IMR-90 (cell line): ENCODE data around the gene ZNF746. TPM values are rescaled to one million over a fixed set of nuclear protein-coding genes. Genes with fewer than 3 reads are reported as not detected.

Experiments used
- ATAC-seq: fragments of 200-7000 bp; cut with Tn5 transposase; 2 replicates; pipeline ENCODE4 v1.9.1; 2020; ENCODE audit warnings: low read depth, mild to moderate bottlenecking, moderate library complexity
- BruUV-seq: library from RNA; stranded (reverse); fragments of 400-500 nt; replicated peaks from 2 replicates; lab custom pipeline; 2021; lab: Mats Ljungman, UMichigan
- CTCF ChIA-PET: fragments of 300-600 bp; formaldehyde crosslinking; extraction: SDS; loops from one replicate; lab custom pipeline; 2021; ENCODE audit warnings: antibody characterized with exemption; lab: Yijun Ruan, JAX
- POLR2A ChIA-PET: fragments of 300-600 bp; sonication (Branson Sonifier 250); formaldehyde crosslinking; loops from one replicate; lab custom pipeline; 2022; ENCODE audit warnings: antibody characterized with exemption; ENCODE audit not compliant: unreplicated experiment; lab: Charles Lee
- DNase-seq: peaks from one replicate; pipeline ENCODE4 v3.0.0; 2013
- H2AFZ ChIP-seq: replicated peaks from 2 replicates; pipeline ENCODE3; 2013; ENCODE audit warnings: low read length, mild to moderate bottlenecking; ENCODE audit not compliant: poor library complexity
- H2AK5ac ChIP-seq: 2 replicates; pipeline ENCODE4 v1.6.1; 2013; ENCODE audit warnings: low read depth, low read length, inconsistent platforms
- H2AK9ac ChIP-seq: replicated peaks from 2 replicates; pipeline ENCODE3; 2013; ENCODE audit warnings: mild to moderate bottlenecking, low read depth, low read length, moderate library complexity; ENCODE audit not compliant: poor library complexity
- H2BK120ac ChIP-seq: 2 replicates; pipeline ENCODE4 v1.6.1; 2013; ENCODE audit warnings: low read depth, low read length, inconsistent platforms
- H2BK15ac ChIP-seq: 3 replicates; pipeline ENCODE4 v1.6.1; 2013; ENCODE audit warnings: low read depth, low read length, inconsistent platforms
- H2BK20ac ChIP-seq: 2 replicates; pipeline ENCODE4 v1.6.1; 2013; ENCODE audit warnings: low read depth, mild to moderate bottlenecking, inconsistent platforms, low read length, moderate library complexity
- H2BK5ac ChIP-seq: 2 replicates; pipeline ENCODE4 v1.6.1; 2013; ENCODE audit warnings: mild to moderate bottlenecking, low read depth, low read length, inconsistent platforms; ENCODE audit not compliant: poor library complexity, severe bottlenecking
- H3K14ac ChIP-seq: replicated peaks from 2 replicates; pipeline ENCODE4 v1.6.1; 2013; ENCODE audit warnings: low read depth, low read length, inconsistent platforms
- H3K18ac ChIP-seq: 2 replicates; pipeline ENCODE4 v1.6.1; 2013; ENCODE audit warnings: low read depth, low read length, control low read depth
- H3K23ac ChIP-seq: 2 replicates; pipeline ENCODE4 v1.6.1; 2013; ENCODE audit warnings: low read depth, low read length, inconsistent platforms
- H3K27ac ChIP-seq: 2 replicates; pipeline ENCODE4 v1.5.1; 2013; ENCODE audit warnings: mild to moderate bottlenecking, control low read depth, low read length; ENCODE audit not compliant: insufficient read depth
- H3K27me3 ChIP-seq: 2 replicates; pipeline ENCODE4 v1.6.1; 2013; ENCODE audit warnings: low read length; ENCODE audit not compliant: control insufficient read depth, insufficient read depth
- H3K36me3 ChIP-seq: 2 replicates; pipeline ENCODE4 v1.6.1; 2013; ENCODE audit warnings: low read length, mixed read lengths; ENCODE audit not compliant: control insufficient read depth, insufficient read depth
- H3K4ac ChIP-seq: 2 replicates; pipeline ENCODE4 v1.6.1; 2013; ENCODE audit warnings: low read depth, low read length, inconsistent platforms
- H3K4me1 ChIP-seq: 2 replicates; pipeline ENCODE4 v1.6.1; 2013; ENCODE audit warnings: low read length, mixed read lengths; ENCODE audit not compliant: control insufficient read depth, insufficient read depth
- H3K4me2 ChIP-seq: 2 replicates; pipeline ENCODE4 v1.6.1; 2013; ENCODE audit warnings: low read depth, mild to moderate bottlenecking, control low read depth, low read length, moderate library complexity
- H3K4me3 ChIP-seq: 2 replicates; pipeline ENCODE4 v1.5.1; 2013; ENCODE audit warnings: low read depth, mild to moderate bottlenecking, control low read depth, low read length, moderate library complexity; ENCODE audit not compliant: insufficient read depth
- H3K56ac ChIP-seq: 2 replicates; pipeline ENCODE4 v1.6.1; 2013; ENCODE audit warnings: low read length, inconsistent platforms; ENCODE audit not compliant: insufficient read depth; ENCODE audit errors: extremely low read depth
- H3K79me1 ChIP-seq, 2 experiments: 2 replicates each; pipeline ENCODE4 v1.6.1; 2013; ENCODE audit warnings: low read length in 2 of 2, inconsistent platforms in 1 of 2, low read depth in 1 of 2
- H3K9ac ChIP-seq: 2 replicates; pipeline ENCODE4 v1.6.1; 2013; ENCODE audit warnings: low read depth, low read length, control low read depth
- H3K9me1 ChIP-seq: 2 replicates; pipeline ENCODE4 v1.6.1; 2013; ENCODE audit warnings: low read length, inconsistent platforms; ENCODE audit not compliant: insufficient read depth
- H3K9me3 ChIP-seq: 2 replicates; pipeline ENCODE4 v1.6.1; 2013; ENCODE audit warnings: low read length; ENCODE audit not compliant: control insufficient read depth, insufficient read depth
- H4K20me1 ChIP-seq: 2 replicates; pipeline ENCODE4 v1.6.1; 2013; ENCODE audit warnings: low read length, inconsistent platforms; ENCODE audit not compliant: insufficient read depth
- H4K5ac ChIP-seq: 2 replicates; pipeline ENCODE4 v1.6.1; 2013; ENCODE audit warnings: mild to moderate bottlenecking, low read depth, low read length, control low read depth
- H4K8ac ChIP-seq, 2 experiments: 2 replicates each; pipeline ENCODE4 v1.6.1; 2013; ENCODE audit warnings: low read depth in 2 of 2, low read length in 2 of 2, control low read depth in 1 of 2, inconsistent platforms in 1 of 2
- H4K91ac ChIP-seq: 2 replicates; pipeline ENCODE4 v1.6.1; 2013; ENCODE audit warnings: low read depth, low read length, inconsistent platforms; ENCODE audit not compliant: insufficient read depth
- BHLHE40 ChIP-seq: fragments of 150-350 bp; IDR thresholded peaks from 2 replicates; pipeline ENCODE4 v1.6.1; 2016; ENCODE audit warnings: mild to moderate bottlenecking, low read depth, low read length
- CEBPB ChIP-seq: IDR thresholded peaks from 2 replicates; pipeline ENCODE4 v1.6.1; 2012; ENCODE audit warnings: low read depth, low read length, improper control_type of control experiment
- CHD1 ChIP-seq: IDR thresholded peaks from 2 replicates; pipeline ENCODE4 v1.6.1; 2012; ENCODE audit warnings: low read depth, low read length, improper control_type of control experiment
- FOS ChIP-seq: fragments of 150-350 bp; IDR thresholded peaks from 2 replicates; pipeline ENCODE4 v1.6.1; 2016; ENCODE audit warnings: low read depth, low read length
- MAFK ChIP-seq: IDR thresholded peaks from 2 replicates; pipeline ENCODE4 v1.6.1; 2012; ENCODE audit warnings: low read depth, low read length, improper control_type of control experiment
- MAZ ChIP-seq: IDR thresholded peaks from 2 replicates; pipeline ENCODE4 v1.6.1; 2012; ENCODE audit warnings: low read depth, mild to moderate bottlenecking, low read length, improper control_type of control experiment, moderate library complexity, borderline replicate concordance
- MXI1 ChIP-seq: IDR thresholded peaks from 2 replicates; pipeline ENCODE4 v1.6.1; 2012; ENCODE audit warnings: low read depth, mild to moderate bottlenecking, low read length, moderate library complexity, borderline replicate concordance
- NFE2L2 ChIP-seq: fragments of 150-350 bp; IDR thresholded peaks from 2 replicates; pipeline ENCODE4 v1.6.1; 2016; ENCODE audit warnings: low read depth, mild to moderate bottlenecking, low read length
- POLR2A ChIP-seq: IDR thresholded peaks from 2 replicates; pipeline ENCODE4 v1.6.1; 2012; ENCODE audit warnings: mild to moderate bottlenecking, low read depth, low read length
- RAD21 ChIP-seq: IDR thresholded peaks from 2 replicates; pipeline ENCODE4 v1.6.1; 2012; ENCODE audit warnings: low read length, improper control_type of control experiment
- RCOR1 ChIP-seq: IDR thresholded peaks from 2 replicates; pipeline ENCODE4 v1.6.1; 2012; ENCODE audit warnings: mild to moderate bottlenecking, low read length, improper control_type of control experiment; ENCODE audit not compliant: insufficient replicate concordance
- RFX5 ChIP-seq: IDR thresholded peaks from 2 replicates; pipeline ENCODE4 v1.8.0; 2012; ENCODE audit warnings: low read depth, mild to moderate bottlenecking, low read length, moderate library complexity
- SMC3 ChIP-seq: fragments of 150-350 bp; IDR thresholded peaks from 2 replicates; pipeline ENCODE4 v1.6.1; 2016; ENCODE audit warnings: low read depth, mild to moderate bottlenecking, antibody characterized with exemption, low read length, moderate library complexity
- WGBS, 2 experiments: methylation state at CpG; one replicate each; pipeline versions ENCODE4 v1.1.5 to v1.1.7; 2013; ENCODE audit warnings: missing lambda C conversion rate in 2 of 2; ENCODE audit not compliant: insufficient read length in 1 of 2; ENCODE audit errors: extremely low coverage in 2 of 2; 5-methylcytosine and 5-hydroxymethylcytosine counted together
- dilution Hi-C: fragments of 300-500 bp; cut with HindIII; formaldehyde crosslinking; loops from one replicate; pipeline ENCODE4 v1.14.3; 2018; ENCODE audit warnings: low sequenced_read_pairs; ENCODE audit not compliant: unreplicated experiment
- in situ Hi-C: fragments of 300-500 bp; cut with MboI; formaldehyde crosslinking; loops from 3 replicates; pipeline ENCODE4 v1.14.3; 2019; ENCODE audit warnings: low sequenced_read_pairs, inconsistent platforms, mixed read lengths
- intact Hi-C: fragments of 100-400 bp; cut with micrococcal nuclease; formaldehyde crosslinking; loops from 2 replicates; pipeline ENCODE4 v1.10.0; 2022
- polyA plus RNA-seq, 3 experiments: library from polyadenylated mRNA; depleted of rRNA; stranded (reverse); fragments of >200 nt; gene quantifications; 2 replicates each; pipeline ENCODE4 v1.2.3, GENCODE V29; 2012; ENCODE audit warnings: low replicate concordance in 1 of 3
- total RNA-seq: library from RNA; depleted of rRNA; stranded (reverse); fragments of >200 nt; gene quantifications from 2 replicates; pipeline ENCODE4 v1.2.3, GENCODE V29; 2012
- TF ChIP-seq, protein P1 (sequence below): fragments of 150-350 bp; IDR thresholded peaks from 2 replicates; pipeline ENCODE4 v1.6.1; 2016; ENCODE audit warnings: low read depth, mild to moderate bottlenecking, low read length, moderate library complexity, borderline replicate concordance
- TF ChIP-seq, protein P2 (sequence below): conservative IDR thresholded peaks from 2 replicates; pipeline ENCODE4 v1.5.1; 2012; ENCODE audit warnings: mild to moderate bottlenecking, low read depth, low read length, improper control_type of control experiment
- TF ChIP-seq, protein P3 (sequence below): fragments of 150-350 bp; IDR thresholded peaks from 2 replicates; pipeline ENCODE4 v1.6.1; 2017; ENCODE audit warnings: mild to moderate bottlenecking, antibody characterized with exemption, low read length, low read depth

ZNF746 gene
- total and polyA plus RNA-seq, 2 of the 4 experiments (the other 2 are of a cell fraction), result 6.6 to 8.4 TPM

DNA sequence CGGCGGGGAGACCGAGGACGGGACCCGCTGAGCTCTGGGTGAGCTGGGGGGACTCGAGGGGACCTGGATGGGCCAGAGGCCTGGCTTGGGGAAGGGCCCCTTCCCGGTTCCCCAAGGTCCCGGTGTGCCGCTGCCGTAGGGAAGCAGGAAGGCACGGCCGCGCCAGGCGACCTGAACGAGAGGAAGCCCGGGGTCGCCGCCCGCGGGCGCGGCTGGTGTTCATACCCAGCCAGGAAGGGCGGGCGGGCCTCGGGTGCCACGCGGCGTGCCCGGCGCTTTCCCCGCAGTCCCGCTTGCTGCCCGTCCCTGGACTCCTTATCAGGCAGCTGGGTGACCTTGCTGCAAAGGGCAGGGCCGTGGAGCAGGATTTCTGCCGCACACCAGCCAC lies 74.7 kb downstream of the ZNF746 start:
- no peak overlapping the region; the same call in 1 of the 2 replicates for H3K4me2 ChIP-seq
- no peak overlapping the region for H3K27ac ChIP-seq
- H3K18ac ChIP-seq, result no peak overlapping the region
- POLR2A ChIA-PET, result no interaction called here
- H2AFZ ChIP-seq, result peak overlapping the region; percentile 83
- H3K56ac ChIP-seq, result no peak overlapping the region
- H3K14ac ChIP-seq, result no peak overlapping the region
- dilution Hi-C loops, result no loop called here
- H2AK5ac ChIP-seq, result no peak overlapping the region
- peak overlapping the region; percentile 4 to 81; a peak in 2 of 4 replicates for H4K8ac ChIP-seq
- H3K27me3 ChIP-seq, result no peaks in the 10 kb centered on the region
- ATAC-seq (no peak), DNase-seq (no peak)
- no peak overlapping the region for H4K91ac ChIP-seq
- no peak overlapping the region for H2BK15ac ChIP-seq
- intact Hi-C loops, result loop anchor here (5.0 to 10.0 kb wide), 2 partner anchors 111 to 202 kb away; no protein-coding TSS in a partner anchor
- WGBS, 2 experiments, result 17% methylated on average over 19 of the region's 35 CpGs; no CpG with 5 or more reads in 1 of the 2 experiments
- H3K9me3 ChIP-seq, result no peaks in the 10 kb centered on the region
- H2BK120ac ChIP-seq, result no peak overlapping the region
- H3K36me3 ChIP-seq, result peaks cover 1% of the 10 kb centered on the region; the same call in 1 of the 2 replicates
- in situ Hi-C loops, result no loop called here
- no peak overlapping the region for H3K4me3 ChIP-seq
- H3K4me1 ChIP-seq, result no peaks in the 10 kb centered on the region
- no peak overlapping the region for H2AK9ac ChIP-seq
- H3K9me1 ChIP-seq, result no peaks in the 10 kb centered on the region; the same call in 1 of the 2 replicates
- no peak overlapping the region for H3K9ac ChIP-seq
- no TSS peak for BruUV-seq
- no peak overlapping the region for H4K5ac ChIP-seq
- no peaks in the 10 kb centered on the region for H4K20me1 ChIP-seq
- H3K79me1 ChIP-seq, result no peaks in the 10 kb centered on the region
- CTCF ChIA-PET, result interaction anchor here (0.9 to 1.5 kb wide), 2 partner anchors 11 to 17 kb away, joined by 3 read pairs; no protein-coding TSS in a partner anchor
- no peak overlapping the region for H3K4ac ChIP-seq
- TF ChIP-seq CHD1, result no peak
- no peak for TF ChIP-seq POLR2A
- no peak for TF ChIP-seq MAFK
- TF ChIP-seq, protein P1, sequence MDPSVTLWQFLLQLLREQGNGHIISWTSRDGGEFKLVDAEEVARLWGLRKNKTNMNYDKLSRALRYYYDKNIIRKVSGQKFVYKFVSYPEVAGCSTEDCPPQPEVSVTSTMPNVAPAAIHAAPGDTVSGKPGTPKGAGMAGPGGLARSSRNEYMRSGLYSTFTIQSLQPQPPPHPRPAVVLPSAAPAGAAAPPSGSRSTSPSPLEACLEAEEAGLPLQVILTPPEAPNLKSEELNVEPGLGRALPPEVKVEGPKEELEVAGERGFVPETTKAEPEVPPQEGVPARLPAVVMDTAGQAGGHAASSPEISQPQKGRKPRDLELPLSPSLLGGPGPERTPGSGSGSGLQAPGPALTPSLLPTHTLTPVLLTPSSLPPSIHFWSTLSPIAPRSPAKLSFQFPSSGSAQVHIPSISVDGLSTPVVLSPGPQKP, result no peak
- TF ChIP-seq RCOR1, result no peak
- no peak for TF ChIP-seq MXI1
- TF ChIP-seq BHLHE40, result no peak
- no peak for TF ChIP-seq RFX5
- TF ChIP-seq, protein P2, sequence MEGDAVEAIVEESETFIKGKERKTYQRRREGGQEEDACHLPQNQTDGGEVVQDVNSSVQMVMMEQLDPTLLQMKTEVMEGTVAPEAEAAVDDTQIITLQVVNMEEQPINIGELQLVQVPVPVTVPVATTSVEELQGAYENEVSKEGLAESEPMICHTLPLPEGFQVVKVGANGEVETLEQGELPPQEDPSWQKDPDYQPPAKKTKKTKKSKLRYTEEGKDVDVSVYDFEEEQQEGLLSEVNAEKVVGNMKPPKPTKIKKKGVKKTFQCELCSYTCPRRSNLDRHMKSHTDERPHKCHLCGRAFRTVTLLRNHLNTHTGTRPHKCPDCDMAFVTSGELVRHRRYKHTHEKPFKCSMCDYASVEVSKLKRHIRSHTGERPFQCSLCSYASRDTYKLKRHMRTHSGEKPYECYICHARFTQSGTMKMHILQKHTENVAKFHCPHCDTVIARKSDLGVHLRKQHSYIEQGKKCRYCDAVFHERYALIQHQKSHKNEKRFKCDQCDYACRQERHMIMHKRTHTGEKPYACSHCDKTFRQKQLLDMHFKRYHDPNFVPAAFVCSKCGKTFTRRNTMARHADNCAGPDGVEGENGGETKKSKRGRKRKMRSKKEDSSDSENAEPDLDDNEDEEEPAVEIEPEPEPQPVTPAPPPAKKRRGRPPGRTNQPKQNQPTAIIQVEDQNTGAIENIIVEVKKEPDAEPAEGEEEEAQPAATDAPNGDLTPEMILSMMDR, result no peak
- TF ChIP-seq FOS, result no peak
- TF ChIP-seq MAZ, result no peak
- TF ChIP-seq CEBPB, result no peak
- no peak for TF ChIP-seq RAD21
- TF ChIP-seq, protein P3, sequence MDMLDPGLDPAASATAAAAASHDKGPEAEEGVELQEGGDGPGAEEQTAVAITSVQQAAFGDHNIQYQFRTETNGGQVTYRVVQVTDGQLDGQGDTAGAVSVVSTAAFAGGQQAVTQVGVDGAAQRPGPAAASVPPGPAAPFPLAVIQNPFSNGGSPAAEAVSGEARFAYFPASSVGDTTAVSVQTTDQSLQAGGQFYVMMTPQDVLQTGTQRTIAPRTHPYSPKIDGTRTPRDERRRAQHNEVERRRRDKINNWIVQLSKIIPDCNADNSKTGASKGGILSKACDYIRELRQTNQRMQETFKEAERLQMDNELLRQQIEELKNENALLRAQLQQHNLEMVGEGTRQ, result no peak
- no peak for TF ChIP-seq SMC3
- TF ChIP-seq NFE2L2, result no peak
- H2BK5ac ChIP-seq, result no peak overlapping the region
- H3K23ac ChIP-seq, result no peak overlapping the region
- no peak overlapping the region for H2BK20ac ChIP-seq
